Breast epithelium (tissue), 3 donors: ENCODE results near the gene ANLN.

Experiments used
- CTCF ChIP-seq, 3 donors: fragments of 450-650 bp; IDR thresholded peaks; one replicate each; pipeline ENCODE4 v1.5.1; 2016 to 2017; ENCODE audit warnings: antibody characterized with exemption in 3 of 3, mild to moderate bottlenecking in 3 of 3, moderate library complexity in 3 of 3
- POLR2AphosphoS5 ChIP-seq, 3 donors: sonication (generic); formaldehyde crosslinking; IDR thresholded peaks; one replicate each; pipeline ENCODE4 v1.6.1; 2017; ENCODE audit warnings: antibody characterized with exemption in 3 of 3

DNA sequence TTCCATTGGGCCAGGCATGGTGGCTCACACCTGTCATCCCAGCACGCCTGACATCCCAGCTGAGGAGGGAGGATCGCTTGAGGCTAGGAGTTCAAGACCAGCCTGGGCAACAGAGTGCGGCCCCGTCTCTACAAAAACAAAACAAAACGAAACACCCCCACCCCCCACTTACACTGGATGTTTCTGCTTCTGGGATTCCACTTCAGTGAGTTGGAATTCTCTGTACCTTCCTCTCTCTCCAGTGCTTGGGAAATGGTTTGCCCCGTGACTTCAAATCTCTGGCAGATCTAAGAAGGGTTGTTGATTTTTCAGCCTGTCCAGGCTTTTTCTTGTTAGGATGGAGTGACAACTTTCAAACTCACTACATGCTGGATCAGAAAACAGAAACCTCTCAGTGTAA lies 106.9 kb downstream of the ANLN start:
- TF ChIP-seq CTCF (IDR thresholded peaks at IDR 0.05): no peak
- no peak for TF ChIP-seq POLR2AphosphoS5 (IDR thresholded peaks at IDR 0.05)
